Measurements from ENCODE around the gene ZNF346. TPM values are rescaled to one million over a fixed set of nuclear protein-coding genes. Genes with fewer than 3 reads are reported as not detected.

Gene ZNF346
- total and polyA plus RNA-seq, 2 of the 13 experiments (the other 11 are each of a cell fraction or from before 2014, with no cell fraction given), result 8.6 to 19.4 TPM

DNA sequence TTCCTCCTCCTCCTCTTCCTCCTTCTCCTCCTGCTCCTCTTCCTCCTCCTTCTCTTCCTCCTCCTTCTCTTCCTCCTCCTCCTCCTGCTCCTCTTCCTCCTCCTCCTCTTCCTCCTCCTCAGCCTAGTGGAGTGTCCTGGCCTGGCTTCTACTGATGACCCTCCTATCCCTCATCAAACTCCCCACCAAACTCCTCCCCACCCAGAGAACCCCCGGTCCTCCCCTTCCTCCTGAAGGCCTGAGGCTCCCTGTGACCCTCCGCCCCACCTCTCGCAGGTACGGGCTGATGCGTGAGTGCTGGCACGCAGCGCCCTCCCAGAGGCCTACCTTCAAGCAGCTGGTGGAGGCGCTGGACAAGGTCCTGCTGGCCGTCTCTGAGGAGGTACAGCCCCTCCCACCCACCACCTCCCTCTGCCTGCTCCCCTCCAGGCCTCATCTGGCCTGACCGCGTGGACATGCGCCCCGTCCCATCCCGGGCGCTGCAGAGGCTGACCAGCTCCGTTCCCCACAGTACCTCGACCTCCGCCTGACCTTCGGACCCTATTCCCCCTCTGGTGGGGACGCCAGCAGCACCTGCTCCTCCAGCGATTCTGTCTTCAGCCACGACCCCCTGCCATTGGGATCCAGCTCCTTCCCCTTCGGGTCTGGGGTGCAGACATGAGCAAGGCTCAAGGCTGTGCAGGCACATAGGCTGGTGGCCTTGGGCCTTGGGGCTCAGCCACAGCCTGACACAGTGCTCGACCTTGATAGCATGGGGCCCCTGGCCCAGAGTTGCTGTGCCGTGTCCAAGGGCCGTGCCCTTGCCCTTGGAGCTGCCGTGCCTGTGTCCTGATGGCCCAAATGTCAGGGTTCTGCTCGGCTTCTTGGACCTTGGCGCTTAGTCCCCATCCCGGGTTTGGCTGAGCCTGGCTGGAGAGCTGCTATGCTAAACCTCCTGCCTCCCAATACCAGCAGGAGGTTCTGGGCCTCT is 74.8 kb downstream of the ZNF346 start (continued):
- TF ChIP-seq ZNF275 (CRISPR knock-in tag; IDR thresholded peaks at IDR 0.05; ENCODE audit: borderline replicate concordance), result no peak
- no peak for TF ChIP-seq CEBPB (IDR thresholded peaks at IDR 0.05; ENCODE audit: borderline replicate concordance, low read depth, low read length)
- TF ChIP-seq ATF6 (CRISPR knock-in tag; conservative IDR thresholded peaks at IDR 0.05), result no peak
- TF ChIP-seq REST (IDR thresholded peaks at IDR 0.05; ENCODE audit: borderline replicate concordance in 1 of 2, low read depth in 1 of 2, low read length in 2 of 2), result no peak
- TF ChIP-seq, protein P1, sequence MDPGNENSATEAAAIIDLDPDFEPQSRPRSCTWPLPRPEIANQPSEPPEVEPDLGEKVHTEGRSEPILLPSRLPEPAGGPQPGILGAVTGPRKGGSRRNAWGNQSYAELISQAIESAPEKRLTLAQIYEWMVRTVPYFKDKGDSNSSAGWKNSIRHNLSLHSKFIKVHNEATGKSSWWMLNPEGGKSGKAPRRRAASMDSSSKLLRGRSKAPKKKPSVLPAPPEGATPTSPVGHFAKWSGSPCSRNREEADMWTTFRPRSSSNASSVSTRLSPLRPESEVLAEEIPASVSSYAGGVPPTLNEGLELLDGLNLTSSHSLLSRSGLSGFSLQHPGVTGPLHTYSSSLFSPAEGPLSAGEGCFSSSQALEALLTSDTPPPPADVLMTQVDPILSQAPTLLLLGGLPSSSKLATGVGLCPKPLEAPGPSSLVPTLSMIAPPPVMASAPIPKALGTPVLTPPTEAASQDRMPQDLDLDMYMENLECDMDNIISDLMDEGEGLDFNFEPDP (CRISPR knock-in tag; conservative IDR thresholded peaks at IDR 0.05), result no peak
- no peak for TF ChIP-seq SRSF9 (IDR thresholded peaks at IDR 0.05; ENCODE audit: borderline replicate concordance, insufficient read depth, low read depth, low read length, poor library complexity, severe bottlenecking)
- no peak for TF ChIP-seq ZNF781 (CRISPR knock-in tag; IDR thresholded peaks at IDR 0.05; ENCODE audit: borderline replicate concordance, not compliant biosample characterization)
- TF ChIP-seq ZNF280B (CRISPR knock-in tag; IDR thresholded peaks at IDR 0.05; ENCODE audit: borderline replicate concordance), result no peak
- no peak for TF ChIP-seq REXO4 (CRISPR knock-in tag; IDR thresholded peaks at IDR 0.05; ENCODE audit: borderline replicate concordance)
- no peak for TF ChIP-seq CCAR2 (optimal IDR thresholded peaks at IDR 0.05; ENCODE audit: low read depth, low read length)
- TF ChIP-seq ZNF33A (CRISPR knock-in tag; IDR thresholded peaks at IDR 0.05; ENCODE audit: borderline replicate concordance), result no peak
- TF ChIP-seq ZNF232 (CRISPR knock-in tag; IDR thresholded peaks at IDR 0.05; ENCODE audit: borderline replicate concordance), result no peak
- no peak for TF ChIP-seq ZBTB44 (CRISPR knock-in tag; IDR thresholded peaks at IDR 0.05)
- no peak for TF ChIP-seq CCDC6 (CRISPR knock-in tag; IDR thresholded peaks at IDR 0.05)
